ENCODE data around the gene PLD4. TPM values are rescaled to one million over a fixed set of nuclear protein-coding genes. Genes with fewer than 3 reads are reported as not detected.

PLD4 gene
- total RNA-seq, 1 experiment from 2014 or later = 0.07 TPM

DNA sequence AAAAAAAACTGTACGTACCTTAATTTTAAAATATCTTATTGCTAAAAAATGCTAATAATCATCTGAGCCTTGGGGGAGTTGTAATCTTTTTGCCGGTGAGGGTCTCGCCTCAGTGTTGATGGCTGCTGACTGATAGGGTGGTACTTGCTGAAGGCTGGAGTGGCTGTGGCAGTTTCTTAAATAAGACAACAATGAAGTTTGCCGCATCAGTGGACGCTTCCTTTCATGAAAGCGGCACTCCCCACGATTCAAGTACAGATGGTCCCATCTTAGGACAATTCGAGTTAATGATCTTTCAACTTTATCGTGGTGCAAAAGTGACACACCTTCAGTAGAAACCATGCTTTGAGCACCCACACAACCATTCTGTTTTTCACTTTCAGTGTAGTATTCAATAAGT is 7.6 kb upstream of the PLD4 start:
- no peak for ATAC-seq
- Mint-ChIP-seq H3K36me3 (peaks cover 1% of the 10 kb centered on the region; the same call in 1 of the 2 replicates), H3K4me1 (peaks cover 4% of the 10 kb centered on the region; the same call in 1 of the 2 replicates), H3K27me3 (ENCODE audit: low read depth) (peaks cover 16% of the 10 kb centered on the region), H3K9me3 (peaks cover 12% of the 10 kb centered on the region), H3K27ac (no peak overlapping the region), H3K4me3 (no peak overlapping the region)
- CTCF ChIA-PET = interaction anchor here (1.0 kb wide), 1 partner anchor 16 kb away, joined by 3 read pairs; no protein-coding TSS in a partner anchor
- POLR2A ChIA-PET = no interaction called here
- no peak for TF ChIP-seq NR1H2 (CRISPR knock-in tag; IDR thresholded peaks at IDR 0.05)
- TF ChIP-seq, protein P1, sequence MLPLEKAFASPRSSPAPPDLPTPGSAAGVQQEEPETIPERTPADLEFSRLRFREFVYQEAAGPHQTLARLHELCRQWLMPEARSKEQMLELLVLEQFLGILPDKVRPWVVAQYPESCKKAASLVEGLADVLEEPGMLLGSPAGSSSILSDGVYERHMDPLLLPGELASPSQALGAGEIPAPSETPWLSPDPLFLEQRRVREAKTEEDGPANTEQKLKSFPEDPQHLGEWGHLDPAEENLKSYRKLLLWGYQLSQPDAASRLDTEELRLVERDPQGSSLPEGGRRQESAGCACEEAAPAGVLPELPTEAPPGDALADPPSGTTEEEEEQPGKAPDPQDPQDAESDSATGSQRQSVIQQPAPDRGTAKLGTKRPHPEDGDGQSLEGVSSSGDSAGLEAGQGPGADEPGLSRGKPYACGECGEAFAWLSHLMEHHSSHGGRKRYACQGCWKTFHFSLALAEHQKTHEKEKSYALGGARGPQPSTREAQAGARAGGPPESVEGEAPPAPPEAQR (CRISPR knock-in tag; IDR thresholded peaks at IDR 0.05) = no peak
- TF ChIP-seq GRHL2 (CRISPR knock-in tag; IDR thresholded peaks at IDR 0.05; ENCODE audit: insufficient replicate concordance, severe bottlenecking) = no peak
- TF ChIP-seq, protein P2, sequence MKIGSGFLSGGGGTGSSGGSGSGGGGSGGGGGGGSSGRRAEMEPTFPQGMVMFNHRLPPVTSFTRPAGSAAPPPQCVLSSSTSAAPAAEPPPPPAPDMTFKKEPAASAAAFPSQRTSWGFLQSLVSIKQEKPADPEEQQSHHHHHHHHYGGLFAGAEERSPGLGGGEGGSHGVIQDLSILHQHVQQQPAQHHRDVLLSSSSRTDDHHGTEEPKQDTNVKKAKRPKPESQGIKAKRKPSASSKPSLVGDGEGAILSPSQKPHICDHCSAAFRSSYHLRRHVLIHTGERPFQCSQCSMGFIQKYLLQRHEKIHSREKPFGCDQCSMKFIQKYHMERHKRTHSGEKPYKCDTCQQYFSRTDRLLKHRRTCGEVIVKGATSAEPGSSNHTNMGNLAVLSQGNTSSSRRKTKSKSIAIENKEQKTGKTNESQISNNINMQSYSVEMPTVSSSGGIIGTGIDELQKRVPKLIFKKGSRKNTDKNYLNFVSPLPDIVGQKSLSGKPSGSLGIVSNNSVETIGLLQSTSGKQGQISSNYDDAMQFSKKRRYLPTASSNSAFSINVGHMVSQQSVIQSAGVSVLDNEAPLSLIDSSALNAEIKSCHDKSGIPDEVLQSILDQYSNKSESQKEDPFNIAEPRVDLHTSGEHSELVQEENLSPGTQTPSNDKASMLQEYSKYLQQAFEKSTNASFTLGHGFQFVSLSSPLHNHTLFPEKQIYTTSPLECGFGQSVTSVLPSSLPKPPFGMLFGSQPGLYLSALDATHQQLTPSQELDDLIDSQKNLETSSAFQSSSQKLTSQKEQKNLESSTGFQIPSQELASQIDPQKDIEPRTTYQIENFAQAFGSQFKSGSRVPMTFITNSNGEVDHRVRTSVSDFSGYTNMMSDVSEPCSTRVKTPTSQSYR (CRISPR knock-in tag; IDR thresholded peaks at IDR 0.05) = no peak
- no peak for TF ChIP-seq FOXP4 (CRISPR knock-in tag; IDR thresholded peaks at IDR 0.05)
- TF ChIP-seq FOXP1 (CRISPR knock-in tag; IDR thresholded peaks at IDR 0.05; ENCODE audit: borderline replicate concordance) = no peak
- no peak for TF ChIP-seq ZNF263 (CRISPR knock-in tag; IDR thresholded peaks at IDR 0.05; ENCODE audit: low read depth)
- TF ChIP-seq CREB1 (CRISPR knock-in tag; IDR thresholded peaks at IDR 0.05) = no peak
- TF ChIP-seq MXD4 (CRISPR knock-in tag; IDR thresholded peaks at IDR 0.05; ENCODE audit: borderline replicate concordance) = no peak
- TF ChIP-seq, protein P3, sequence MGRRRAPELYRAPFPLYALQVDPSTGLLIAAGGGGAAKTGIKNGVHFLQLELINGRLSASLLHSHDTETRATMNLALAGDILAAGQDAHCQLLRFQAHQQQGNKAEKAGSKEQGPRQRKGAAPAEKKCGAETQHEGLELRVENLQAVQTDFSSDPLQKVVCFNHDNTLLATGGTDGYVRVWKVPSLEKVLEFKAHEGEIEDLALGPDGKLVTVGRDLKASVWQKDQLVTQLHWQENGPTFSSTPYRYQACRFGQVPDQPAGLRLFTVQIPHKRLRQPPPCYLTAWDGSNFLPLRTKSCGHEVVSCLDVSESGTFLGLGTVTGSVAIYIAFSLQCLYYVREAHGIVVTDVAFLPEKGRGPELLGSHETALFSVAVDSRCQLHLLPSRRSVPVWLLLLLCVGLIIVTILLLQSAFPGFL (CRISPR knock-in tag; IDR thresholded peaks at IDR 0.05; ENCODE audit: borderline replicate concordance) = no peak
- no peak for TF ChIP-seq ZBTB21 (CRISPR knock-in tag; IDR thresholded peaks at IDR 0.05; ENCODE audit: borderline replicate concordance)
- no peak for TF ChIP-seq ZNF423 (CRISPR knock-in tag; IDR thresholded peaks at IDR 0.05)
- no peak for TF ChIP-seq USF1 (CRISPR knock-in tag; IDR thresholded peaks at IDR 0.05)
- TF ChIP-seq TEAD1 (CRISPR knock-in tag; IDR thresholded peaks at IDR 0.05) = no peak
- TF ChIP-seq, protein P4, sequence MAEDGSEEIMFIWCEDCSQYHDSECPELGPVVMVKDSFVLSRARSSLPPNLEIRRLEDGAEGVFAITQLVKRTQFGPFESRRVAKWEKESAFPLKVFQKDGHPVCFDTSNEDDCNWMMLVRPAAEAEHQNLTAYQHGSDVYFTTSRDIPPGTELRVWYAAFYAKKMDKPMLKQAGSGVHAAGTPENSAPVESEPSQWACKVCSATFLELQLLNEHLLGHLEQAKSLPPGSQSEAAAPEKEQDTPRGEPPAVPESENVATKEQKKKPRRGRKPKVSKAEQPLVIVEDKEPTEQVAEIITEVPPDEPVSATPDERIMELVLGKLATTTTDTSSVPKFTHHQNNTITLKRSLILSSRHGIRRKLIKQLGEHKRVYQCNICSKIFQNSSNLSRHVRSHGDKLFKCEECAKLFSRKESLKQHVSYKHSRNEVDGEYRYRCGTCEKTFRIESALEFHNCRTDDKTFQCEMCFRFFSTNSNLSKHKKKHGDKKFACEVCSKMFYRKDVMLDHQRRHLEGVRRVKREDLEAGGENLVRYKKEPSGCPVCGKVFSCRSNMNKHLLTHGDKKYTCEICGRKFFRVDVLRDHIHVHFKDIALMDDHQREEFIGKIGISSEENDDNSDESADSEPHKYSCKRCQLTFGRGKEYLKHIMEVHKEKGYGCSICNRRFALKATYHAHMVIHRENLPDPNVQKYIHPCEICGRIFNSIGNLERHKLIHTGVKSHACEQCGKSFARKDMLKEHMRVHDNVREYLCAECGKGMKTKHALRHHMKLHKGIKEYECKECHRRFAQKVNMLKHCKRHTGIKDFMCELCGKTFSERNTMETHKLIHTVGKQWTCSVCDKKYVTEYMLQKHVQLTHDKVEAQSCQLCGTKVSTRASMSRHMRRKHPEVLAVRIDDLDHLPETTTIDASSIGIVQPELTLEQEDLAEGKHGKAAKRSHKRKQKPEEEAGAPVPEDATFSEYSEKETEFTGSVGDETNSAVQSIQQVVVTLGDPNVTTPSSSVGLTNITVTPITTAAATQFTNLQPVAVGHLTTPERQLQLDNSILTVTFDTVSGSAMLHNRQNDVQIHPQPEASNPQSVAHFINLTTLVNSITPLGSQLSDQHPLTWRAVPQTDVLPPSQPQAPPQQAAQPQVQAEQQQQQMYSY (CRISPR knock-in tag; IDR thresholded peaks at IDR 0.05) = no peak
- TF ChIP-seq JAZF1 (CRISPR knock-in tag; IDR thresholded peaks at IDR 0.05) = no peak
- no peak for TF ChIP-seq ELF4 (CRISPR knock-in tag; IDR thresholded peaks at IDR 0.05; ENCODE audit: low read depth)
- no peak for TF ChIP-seq CBFB (CRISPR knock-in tag; IDR thresholded peaks at IDR 0.05; ENCODE audit: low read depth)
- TF ChIP-seq ETV6 (CRISPR knock-in tag; IDR thresholded peaks at IDR 0.05) = no peak
- no peak for TF ChIP-seq CREM (CRISPR knock-in tag; IDR thresholded peaks at IDR 0.05)
- DNase-seq (ENCODE audit: low spot score) = no peak

All from WTC11 (cell line).